RWPE2 (cell line): ENCODE data around the gene SNX5.

ENCODE experiments used
- ATAC-seq: fragments of 200-7000 bp; cut with Tn5 transposase; 3 replicates; pipeline ENCODE4 v1.9.1; 2021; ENCODE audit warnings: low read depth
- DNase-seq: peaks from one replicate; pipeline ENCODE4 v3.0.0-alpha.2; 2020; ENCODE audit warnings: low spot score
- H3K27ac ChIP-seq: fragments of 450-650 bp; 2 replicates; pipeline ENCODE4 v1.5.1; 2017; ENCODE audit warnings: mild to moderate bottlenecking; ENCODE audit not compliant: poor library complexity, severe bottlenecking
- H3K27me3 ChIP-seq: fragments of 250-450 bp; sonication (Bioruptor Pico); 2 replicates; pipeline ENCODE4 v1.5.1; 2021; ENCODE audit warnings: mild to moderate bottlenecking, moderate library complexity; ENCODE audit not compliant: insufficient read depth, poor library complexity, severe bottlenecking
- H3K36me3 ChIP-seq: fragments of 250-450 bp; sonication (Bioruptor Pico); 2 replicates; pipeline ENCODE4 v1.5.1; 2020; ENCODE audit warnings: low read depth, mild to moderate bottlenecking, moderate library complexity
- H3K4me1 ChIP-seq: fragments of 250-450 bp; sonication (Bioruptor Pico); 2 replicates; pipeline ENCODE4 v1.5.1; 2021; ENCODE audit warnings: mild to moderate bottlenecking, moderate library complexity; ENCODE audit not compliant: insufficient read depth, poor library complexity, severe bottlenecking
- H3K4me3 ChIP-seq: fragments of 250-450 bp; sonication (Bioruptor Pico); 2 replicates; pipeline ENCODE4 v1.5.1; 2021; ENCODE audit warnings: mild to moderate bottlenecking, moderate library complexity; ENCODE audit not compliant: severe bottlenecking
- H3K9me3 ChIP-seq: fragments of 250-450 bp; sonication (Bioruptor Pico); 2 replicates; pipeline ENCODE4 v1.5.1; 2021; ENCODE audit warnings: mild to moderate bottlenecking, moderate library complexity; ENCODE audit not compliant: severe bottlenecking
- TF ChIP-seq, protein P1 (sequence below): fragments of 450-650 bp; IDR thresholded peaks from one replicate; pipeline ENCODE4 v1.5.1; 2017; ENCODE audit warnings: mild to moderate bottlenecking, moderate library complexity; ENCODE audit not compliant: poor library complexity, severe bottlenecking

The SNX5 gene

DNA sequence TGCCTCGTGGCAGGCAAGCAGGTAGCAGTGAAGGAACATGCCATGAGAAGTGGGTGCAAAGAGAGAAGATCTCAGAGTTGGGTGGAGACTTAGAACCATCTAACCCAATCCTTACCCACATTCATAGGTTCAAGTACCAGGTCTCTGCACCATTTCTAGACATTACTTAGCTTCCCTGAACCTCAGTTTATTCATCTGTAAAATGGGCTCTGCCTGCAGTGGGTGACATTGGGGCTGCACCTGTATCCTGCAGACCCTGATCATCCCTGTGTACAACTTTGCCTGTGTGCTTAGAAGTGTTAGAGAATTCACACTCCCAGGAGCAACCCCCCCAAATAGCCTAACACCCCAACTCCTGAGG lies 42.7 kb downstream of the SNX5 start:
- Histone ChIP-seq H3K27me3 (no peaks in the 10 kb centered on the region), H3K36me3 (no peaks in the 10 kb centered on the region), H3K4me1 (no peaks in the 10 kb centered on the region), H3K4me3 (no peak overlapping the region), H3K27ac (no peak overlapping the region), H3K9me3 (no peaks in the 10 kb centered on the region)
- ATAC-seq, result no peak
- TF ChIP-seq, protein P1, sequence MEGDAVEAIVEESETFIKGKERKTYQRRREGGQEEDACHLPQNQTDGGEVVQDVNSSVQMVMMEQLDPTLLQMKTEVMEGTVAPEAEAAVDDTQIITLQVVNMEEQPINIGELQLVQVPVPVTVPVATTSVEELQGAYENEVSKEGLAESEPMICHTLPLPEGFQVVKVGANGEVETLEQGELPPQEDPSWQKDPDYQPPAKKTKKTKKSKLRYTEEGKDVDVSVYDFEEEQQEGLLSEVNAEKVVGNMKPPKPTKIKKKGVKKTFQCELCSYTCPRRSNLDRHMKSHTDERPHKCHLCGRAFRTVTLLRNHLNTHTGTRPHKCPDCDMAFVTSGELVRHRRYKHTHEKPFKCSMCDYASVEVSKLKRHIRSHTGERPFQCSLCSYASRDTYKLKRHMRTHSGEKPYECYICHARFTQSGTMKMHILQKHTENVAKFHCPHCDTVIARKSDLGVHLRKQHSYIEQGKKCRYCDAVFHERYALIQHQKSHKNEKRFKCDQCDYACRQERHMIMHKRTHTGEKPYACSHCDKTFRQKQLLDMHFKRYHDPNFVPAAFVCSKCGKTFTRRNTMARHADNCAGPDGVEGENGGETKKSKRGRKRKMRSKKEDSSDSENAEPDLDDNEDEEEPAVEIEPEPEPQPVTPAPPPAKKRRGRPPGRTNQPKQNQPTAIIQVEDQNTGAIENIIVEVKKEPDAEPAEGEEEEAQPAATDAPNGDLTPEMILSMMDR, result no peak
- DNase-seq, result no peak

DNA sequence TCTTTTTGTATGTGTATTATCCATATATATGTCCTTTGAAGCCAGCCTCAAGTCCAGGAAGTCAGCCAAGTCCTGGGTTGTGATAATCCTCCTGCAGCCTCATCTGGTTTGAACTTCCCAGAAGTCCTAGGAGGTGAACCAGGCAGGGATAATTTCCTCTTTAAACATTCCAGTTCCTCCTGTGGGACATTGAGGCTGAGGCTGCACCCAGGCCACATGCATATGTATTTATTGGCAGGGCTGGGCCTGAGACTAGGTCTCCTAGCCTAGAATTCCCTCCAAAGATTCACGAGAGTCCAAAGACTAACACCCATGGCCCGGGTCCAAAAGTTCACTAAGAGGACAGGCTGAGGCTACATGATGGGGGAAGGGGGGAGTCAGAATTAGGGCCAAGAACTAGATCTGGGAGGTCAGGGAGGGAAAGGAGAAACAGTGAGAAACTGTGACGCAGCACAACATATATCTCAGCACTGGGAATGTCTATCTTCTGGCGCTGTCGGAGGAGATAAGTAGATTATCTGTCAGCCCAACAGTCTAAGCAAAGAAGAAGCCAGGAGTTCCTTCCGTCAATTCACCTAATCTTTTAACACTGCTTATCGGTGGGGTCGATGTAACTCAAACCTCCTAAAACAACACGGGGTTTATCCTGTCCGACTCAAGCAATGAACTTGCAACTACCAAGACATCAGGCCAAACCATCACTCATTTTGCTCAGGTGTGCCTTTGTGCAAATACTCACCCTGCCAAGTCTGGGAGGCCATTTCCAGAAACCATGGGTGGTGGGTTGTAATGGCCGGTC lies 43.3 kb downstream of the SNX5 start:
- Histone ChIP-seq H3K36me3 (no peaks in the 10 kb centered on the region), H3K27me3 (no peaks in the 10 kb centered on the region), H3K4me1 (no peaks in the 10 kb centered on the region), H3K27ac (no peak overlapping the region), H3K4me3 (no peak overlapping the region), H3K9me3 (no peaks in the 10 kb centered on the region)
- TF ChIP-seq, protein P1, result no peak
- DNase-seq, result no peak
- no peak for ATAC-seq

DNA sequence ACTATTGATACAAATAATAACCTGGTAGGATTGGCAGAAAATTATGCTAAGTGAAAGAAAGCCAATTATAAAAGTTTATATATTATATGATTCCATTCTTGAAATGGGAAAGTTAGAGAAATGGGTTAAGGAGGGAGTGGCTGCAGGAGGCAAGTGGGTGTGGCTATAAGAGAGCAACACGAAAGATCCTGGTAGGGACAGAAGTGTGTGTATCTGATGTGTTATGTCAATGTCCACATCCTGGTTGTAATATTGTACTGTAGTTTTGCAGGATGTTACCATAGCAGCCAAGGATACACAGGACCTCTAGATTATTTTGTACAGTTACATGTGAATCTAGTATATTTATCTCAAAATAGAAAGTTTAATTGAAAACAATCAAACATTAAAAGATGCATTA lies 46.8 kb downstream of the SNX5 start:
- no peak for ATAC-seq
- Histone ChIP-seq H3K9me3 (no peaks in the 10 kb centered on the region), H3K27me3 (no peaks in the 10 kb centered on the region)

DNA sequence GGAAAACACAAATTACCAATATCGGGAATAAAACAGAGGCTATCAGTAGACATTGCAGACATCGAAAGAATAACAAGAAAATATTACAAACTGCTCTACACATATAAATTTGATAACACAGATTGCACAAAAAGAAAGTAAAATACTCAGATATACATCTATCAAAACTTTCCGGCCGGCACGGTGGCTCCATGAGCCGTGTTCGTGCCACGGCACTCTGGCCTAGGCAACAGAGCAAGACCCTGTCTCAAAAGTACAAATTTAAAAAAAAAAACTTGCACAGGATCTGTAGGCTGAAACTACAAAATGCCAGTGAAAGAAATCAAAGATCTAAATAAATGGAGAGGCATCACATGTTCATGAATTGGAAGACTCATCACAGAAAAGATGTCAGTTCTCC lies 49.4 kb downstream of the SNX5 start:
- ATAC-seq (no peak), DNase-seq (no peak)
- TF ChIP-seq, protein P1, result no peak
- Histone ChIP-seq H3K4me3 (no peak overlapping the region), H3K27me3 (no peaks in the 10 kb centered on the region), H3K36me3 (no peaks in the 10 kb centered on the region), H3K4me1 (no peaks in the 10 kb centered on the region), H3K9me3 (no peaks in the 10 kb centered on the region), H3K27ac (no peak overlapping the region)

More for the DNA sequence above, 46.8 kb downstream of the SNX5 start:
- TF ChIP-seq, protein P1, result no peak
- no peak for DNase-seq
- no peak overlapping the region for H3K4me3 ChIP-seq
- no peak overlapping the region for H3K27ac ChIP-seq
- H3K36me3 ChIP-seq, result no peaks in the 10 kb centered on the region
- no peaks in the 10 kb centered on the region for H3K4me1 ChIP-seq
